GM12878 (cell line): ENCODE data around the gene HSBP1. TPM values are rescaled to one million over a fixed set of nuclear protein-coding genes. Genes with fewer than 3 reads are reported as not detected.

Experiments used
- ATAC-seq: fragments of 200-7000 bp; cut with Tn5 transposase; 3 replicates; pipeline ENCODE4 v1.9.1; 2020; ENCODE audit warnings: mild to moderate bottlenecking, moderate library complexity
- BruUV-seq: library from RNA; stranded (reverse); fragments of 400-500 nt; replicated peaks from 2 replicates; lab custom pipeline; 2021; lab: Mats Ljungman, UMichigan
- CTCF ChIA-PET: fragments of 300-600 bp; sonication (Branson Sonifier 250); formaldehyde crosslinking; extraction: SDS; loops from one replicate; lab custom pipeline; 2021; ENCODE audit warnings: inconsistent platforms; lab: Yijun Ruan, JAX
- POLR2A ChIA-PET: fragments of 350-600 bp; formaldehyde crosslinking; extraction: SDS; loops from one replicate; lab custom pipeline; 2021; ENCODE audit warnings: inconsistent platforms; lab: Charles Lee
- RAD21 ChIA-PET: fragments of 300-600 bp; sonication (Branson Sonifier 250); formaldehyde crosslinking; loops from one replicate; lab custom pipeline; 2023; ENCODE audit warnings: antibody characterized with exemption; ENCODE audit not compliant: unreplicated experiment; lab: Charles Lee
- SMC1A ChIA-PET: fragments of 300-600 bp; sonication (Branson Sonifier 250); formaldehyde crosslinking; loops from one replicate; lab custom pipeline; 2023; ENCODE audit not compliant: unreplicated experiment, uncharacterized antibody; lab: Charles Lee
- DNase-seq: peaks from one replicate; pipeline ENCODE4 v3.0.0-alpha.2; 2011; ENCODE audit warnings: low read depth, low spot score
- FAIRE-seq: peaks from 3 replicates; lab custom pipeline; 2011; peaks lifted over from hg19 to GRCh38; lab: Jason Lieb, UNC
- H2AFZ ChIP-seq: 2 replicates; pipeline ENCODE4 v1.6.0; 2011; ENCODE audit warnings: low read depth, low read length, control low read depth; ENCODE audit not compliant: control insufficient read depth
- H3K27ac ChIP-seq: 2 replicates; pipeline ENCODE4 v1.5.1; 2011; ENCODE audit warnings: control low read depth; ENCODE audit not compliant: control insufficient read depth, insufficient read depth
- H3K27me3 ChIP-seq, 2 experiments: replicated peaks in 1 of 2; 2 replicates each; pipeline versions ENCODE4 v1.6.0 to v1.6.1; 2011; ENCODE audit warnings: low read length in 1 of 2; ENCODE audit not compliant: control insufficient read depth in 2 of 2, insufficient read depth in 2 of 2
- H3K36me3 ChIP-seq, 2 experiments: 2 replicates each; pipeline ENCODE4 v1.5.1; 2011; ENCODE audit warnings: low read length in 1 of 2; ENCODE audit not compliant: control insufficient read depth in 2 of 2, insufficient read depth in 2 of 2
- H3K4me1 ChIP-seq: 2 replicates; pipeline ENCODE4 v1.6.1; 2011; ENCODE audit warnings: mild to moderate bottlenecking, low read length, moderate library complexity, mixed read lengths; ENCODE audit not compliant: control insufficient read depth, insufficient read depth
- H3K4me2 ChIP-seq: 2 replicates; pipeline ENCODE4 v1.6.0; 2011; ENCODE audit warnings: control low read depth; ENCODE audit not compliant: control insufficient read depth, insufficient read depth
- H3K4me3 ChIP-seq: fragments of 200-600 bp; sonication (generic); 2 replicates; pipeline ENCODE4 v1.5.1; 2016
- H3K79me2 ChIP-seq: 2 replicates; pipeline ENCODE4 v1.6.0; 2011; ENCODE audit warnings: low read length; ENCODE audit not compliant: control insufficient read depth, insufficient read depth
- H3K9ac ChIP-seq: 2 replicates; pipeline ENCODE4 v1.8.0; 2011; ENCODE audit warnings: low read length, control low read depth, mixed read lengths; ENCODE audit not compliant: control insufficient read depth, insufficient read depth
- H3K9me3 ChIP-seq: replicated peaks from 3 replicates; pipeline ENCODE4 v1.5.1; 2011; ENCODE audit warnings: mild to moderate bottlenecking, low read length; ENCODE audit not compliant: control insufficient read depth, insufficient read depth
- H4K20me1 ChIP-seq: 2 replicates; pipeline ENCODE4 v1.6.0; 2011; ENCODE audit not compliant: control insufficient read depth, insufficient read depth
- BMI1 ChIP-seq: fragments of 450-650 bp; IDR thresholded peaks from 2 replicates; pipeline ENCODE4 v1.6.1; 2016; ENCODE audit warnings: mild to moderate bottlenecking, moderate library complexity, borderline replicate concordance
- ESRRA ChIP-seq: IDR thresholded peaks from 2 replicates; pipeline ENCODE4 v1.6.1; 2012; ENCODE audit warnings: mild to moderate bottlenecking, low read length, improper control_type of control experiment
- FOXM1 ChIP-seq: IDR thresholded peaks from 2 replicates; pipeline ENCODE4 v1.6.1; 2012; ENCODE audit warnings: low read depth, mild to moderate bottlenecking, inconsistent platforms, low read length, moderate library complexity
- MTA2 ChIP-seq: fragments of 450-650 bp; IDR thresholded peaks from 2 replicates; pipeline ENCODE4 v1.6.1; 2016; ENCODE audit warnings: low read depth, mild to moderate bottlenecking, moderate library complexity
- MTA3 ChIP-seq: IDR thresholded peaks from 2 replicates; pipeline ENCODE4 v1.6.1; 2012; ENCODE audit warnings: low read length, inconsistent platforms, borderline replicate concordance
- NBN ChIP-seq: fragments of 450-650 bp; IDR thresholded peaks from 2 replicates; pipeline ENCODE4 v1.6.1; 2016
- PAX8 ChIP-seq: fragments of 450-650 bp; IDR thresholded peaks from 2 replicates; pipeline ENCODE4 v1.6.1; 2017; ENCODE audit warnings: mild to moderate bottlenecking, moderate library complexity
- RUNX3 ChIP-seq: IDR thresholded peaks from 2 replicates; pipeline ENCODE4 v1.6.1; 2012; ENCODE audit warnings: low read length, inconsistent platforms
- SKIL ChIP-seq: fragments of 450-650 bp; IDR thresholded peaks from 2 replicates; pipeline ENCODE4 v1.6.1; 2017; ENCODE audit warnings: mild to moderate bottlenecking, low read depth, inconsistent platforms; ENCODE audit not compliant: poor library complexity, severe bottlenecking
- WGBS: methylation state at CpG from one replicate; pipeline ENCODE4 v1.1.6; 2016; ENCODE audit warnings: low lambda C conversion rate; ENCODE audit not compliant: insufficient replicate concordance, insufficient coverage; ENCODE audit errors: missing lambda C conversion rate; 5-methylcytosine and 5-hydroxymethylcytosine counted together
- in situ Hi-C: fragments of 300-500 bp; cut with MboI; formaldehyde crosslinking; loops from 9 replicates; pipeline ENCODE4 v1.14.3; 2018; ENCODE audit warnings: mixed read lengths
- intact Hi-C: fragments of 100-400 bp; cut with micrococcal nuclease; formaldehyde crosslinking; loops from one replicate; pipeline ENCODE4 v1.14.2; 2022; ENCODE audit not compliant: unreplicated experiment
- polyA plus RNA-seq, 11 experiments: library from polyadenylated mRNA; depleted of rRNA in 4 of 11; unstranded in 6 of 11; stranded (reverse) in 5 of 11; fragments of >200 nt; fragmentation: Nextera tagmentation in 4 of 11; fragmentation: Illumina TruSeq in 1 of 11; extraction: Ambion mirVana in 4 of 11; extraction: Trizol in 1 of 11; gene quantifications; 1 replicate in 1 of 11; 2 replicates in 10 of 11; pipeline versions ENCODE4 v1.2.1 to v1.2.3, GENCODE V29; 2011 to 2016; ENCODE audit warnings: inconsistent platforms in 2 of 11, missing spikeins in 2 of 11, low read depth in 1 of 11
- total RNA-seq, 4 experiments: library from RNA; depleted of rRNA in 3 of 4; stranded (reverse); fragments of >200 nt in 3 of 4; fragmentation: Illumina TruSeq in 1 of 4; extraction: Trizol in 1 of 4; gene quantifications; 2 replicates each; pipeline versions ENCODE4 v1.2.1 to v1.2.3, GENCODE V29; 2013 to 2021
- TF ChIP-seq, protein P1 (sequence below): fragments of 450-650 bp; IDR thresholded peaks from 2 replicates; pipeline ENCODE4 v1.6.1; 2017; ENCODE audit warnings: low read depth, mild to moderate bottlenecking, moderate library complexity

HSBP1 gene
- total and polyA plus RNA-seq, 10 of the 15 experiments (the other 5 are each of a cell fraction or from before 2014, with no cell fraction given), result 26.6 to 263 (median 95.7) TPM

DNA sequence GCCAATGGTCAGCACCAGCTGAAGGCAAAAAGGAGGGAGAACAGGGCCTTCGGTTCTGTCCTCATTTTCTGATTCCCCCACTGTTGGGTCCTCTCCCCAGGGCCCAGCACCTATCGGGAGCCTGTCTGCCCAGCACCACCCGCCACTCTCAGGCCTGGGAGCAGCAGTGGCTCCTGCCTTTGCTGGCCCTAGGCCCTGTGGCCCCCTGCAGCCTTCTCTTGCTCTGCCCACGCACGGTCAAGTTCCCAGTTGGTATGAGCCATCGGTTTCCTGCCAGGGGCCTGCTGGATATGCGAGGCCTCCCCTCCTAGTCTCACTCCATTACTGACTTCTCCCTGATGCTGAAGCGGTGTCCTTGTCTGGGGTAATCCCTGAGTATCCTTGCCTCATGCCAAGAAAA, 37.5 kb downstream of the HSBP1 start:
- DNase-seq, result no peak
- no peak overlapping the region for H3K27ac ChIP-seq
- H3K9ac ChIP-seq, result no peak overlapping the region
- H3K36me3 ChIP-seq, result no peaks in the 10 kb centered on the region
- H2AFZ ChIP-seq, result no peak overlapping the region
- ATAC-seq, result no peak
- peaks cover 0 to 1% of the 10 kb centered on the region in 2 experiments; a peak in 1 of 4 replicates for H3K27me3 ChIP-seq
- ChIA-PET CTCF (no interaction called here), RAD21 (no interaction called here), SMC1A (no interaction called here), POLR2A (no interaction called here)
- intact Hi-C loops (no loop called here), in situ Hi-C loops (no loop called here)
- no peak overlapping the region for H3K4me3 ChIP-seq
- 62% methylated on average over 8 of the region's 8 CpGs for WGBS
- no peak overlapping the region for H3K4me2 ChIP-seq
- H3K4me1 ChIP-seq, result no peaks in the 10 kb centered on the region
- no peaks in the 10 kb centered on the region for H3K9me3 ChIP-seq
- H4K20me1 ChIP-seq, result no peaks in the 10 kb centered on the region
- no TSS peak for BruUV-seq
- TF ChIP-seq NBN, result no peak
- TF ChIP-seq MTA3, result no peak
- TF ChIP-seq, protein P1, sequence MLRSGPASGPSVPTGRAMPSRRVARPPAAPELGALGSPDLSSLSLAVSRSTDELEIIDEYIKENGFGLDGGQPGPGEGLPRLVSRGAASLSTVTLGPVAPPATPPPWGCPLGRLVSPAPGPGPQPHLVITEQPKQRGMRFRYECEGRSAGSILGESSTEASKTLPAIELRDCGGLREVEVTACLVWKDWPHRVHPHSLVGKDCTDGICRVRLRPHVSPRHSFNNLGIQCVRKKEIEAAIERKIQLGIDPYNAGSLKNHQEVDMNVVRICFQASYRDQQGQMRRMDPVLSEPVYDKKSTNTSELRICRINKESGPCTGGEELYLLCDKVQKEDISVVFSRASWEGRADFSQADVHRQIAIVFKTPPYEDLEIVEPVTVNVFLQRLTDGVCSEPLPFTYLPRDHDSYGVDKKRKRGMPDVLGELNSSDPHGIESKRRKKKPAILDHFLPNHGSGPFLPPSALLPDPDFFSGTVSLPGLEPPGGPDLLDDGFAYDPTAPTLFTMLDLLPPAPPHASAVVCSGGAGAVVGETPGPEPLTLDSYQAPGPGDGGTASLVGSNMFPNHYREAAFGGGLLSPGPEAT, result no peak
- TF ChIP-seq ESRRA, result no peak
- TF ChIP-seq MTA2, result no peak
- no peak for TF ChIP-seq BMI1
- no peak for TF ChIP-seq SKIL
- TF ChIP-seq FOXM1, result no peak
- no peak for TF ChIP-seq PAX8
- TF ChIP-seq RUNX3, result no peak
- H3K79me2 ChIP-seq, result no peaks in the 10 kb centered on the region
- FAIRE-seq, result no peak
